Suppressor macrophage treated with lipopolysaccharide for 1 hour (primary cell): Measurements from ENCODE around the gene USP5.
A peak's percentile ranks its signal among the peaks of the same experiment; 100 is the strongest.
"Not testable (repeated sequence)": the region's sequence is repeated elsewhere in the genome, so short reads cannot be mapped to it uniquely, and the experiment has no call there.

Experiments
- DNase-seq, 3 donors: peaks; one replicate each; pipeline ENCODE4 v3.0.0-alpha.2; 2020 to 2022

The USP5 gene

GRCh38 chr12:6843118-6843902 lies 8.6 kb upstream of the USP5 start:
- no peak for DNase-seq

- no peak for DNase-seq
These were observed 6.6 kb upstream of the USP5 start for GRCh38 chr12:6845395-6845794.

- peak in 1 of 3 donors; percentile 35 for DNase-seq
These were observed 5.6 kb upstream of the USP5 start for GRCh38 chr12:6846316-6846869.

- DNase-seq: no peak
These were observed 4.3 kb upstream of the USP5 start for GRCh38 chr12:6847676-6848075.

- DNase-seq: no peak
These were observed 2.5 kb upstream of the USP5 start for GRCh38 chr12:6849427-6849826.

GRCh38 chr12:6849976-6850560 lies 1.9 kb upstream of the USP5 start:
- no peak for DNase-seq

GRCh38 chr12:6850796-6851152 lies 1.2 kb upstream of the USP5 start:
- no peak for DNase-seq

- peak; percentile 96 to 98 (median 97) for DNase-seq
These were observed 613 bp upstream of the USP5 start, which contains the start of gene CDCA3 for GRCh38 chr12:6851153-6851920. Gene CDCA3, minus strand, starts transcription at chr12:6851286. Its CDS starts 334 bp downstream, at chr12:6850952.

- DNase-seq: no peak
These were observed 853 bp downstream of the USP5 start for GRCh38 chr12:6852651-6853354.

- DNase-seq: no peak
These were observed 1.7 kb downstream of the USP5 start for GRCh38 chr12:6853626-6854025.

GRCh38 chr12:6854036-6854435 lies 2.1 kb downstream of the USP5 start:
- no peak for DNase-seq

GRCh38 chr12:6855322-6855721 lies 3.4 kb downstream of the USP5 start:
- no peak for DNase-seq

- no peak for DNase-seq
These were observed 6.8 kb downstream of the USP5 start for GRCh38 chr12:6858799-6859198.

GRCh38 chr12:6860116-6860515 lies 8.2 kb downstream of the USP5 start:
- DNase-seq: no peak

- DNase-seq: no peak
These were observed 9.0 kb downstream of the USP5 start for GRCh38 chr12:6860942-6861341.

- DNase-seq: no peak
These were observed 9.4 kb downstream of the USP5 start for GRCh38 chr12:6861391-6861790.

- DNase-seq: no peak
These were observed 11.1 kb downstream of the USP5 start for GRCh38 chr12:6863033-6863432.

- DNase-seq: no peak
These were observed 11.8 kb downstream of the USP5 start for GRCh38 chr12:6863586-6864321.

- not testable (repeated sequence) for DNase-seq
These were observed 13.4 kb downstream of the USP5 start for GRCh38 chr12:6865307-6865706.

- no peak for DNase-seq
These were observed 14.4 kb downstream of the USP5 start for GRCh38 chr12:6866163-6866919.

GRCh38 chr12:6866920-6867412 lies 15.0 kb downstream of the USP5 start:
- DNase-seq: peak in 1 of 3 donors; percentile 74
